Measurements from ENCODE around the gene SEPTIN5. TPM values are rescaled to one million over a fixed set of nuclear protein-coding genes. Genes with fewer than 3 reads are reported as not detected.
"Not testable (repeated sequence)": the region's sequence is repeated elsewhere in the genome, so short reads cannot be mapped to it uniquely, and the experiment has no call there.

The SEPTIN5 gene
- polyA plus RNA-seq, 12 donors: 87.7 to 138 (median 115) TPM; not detected in 1

DNA sequence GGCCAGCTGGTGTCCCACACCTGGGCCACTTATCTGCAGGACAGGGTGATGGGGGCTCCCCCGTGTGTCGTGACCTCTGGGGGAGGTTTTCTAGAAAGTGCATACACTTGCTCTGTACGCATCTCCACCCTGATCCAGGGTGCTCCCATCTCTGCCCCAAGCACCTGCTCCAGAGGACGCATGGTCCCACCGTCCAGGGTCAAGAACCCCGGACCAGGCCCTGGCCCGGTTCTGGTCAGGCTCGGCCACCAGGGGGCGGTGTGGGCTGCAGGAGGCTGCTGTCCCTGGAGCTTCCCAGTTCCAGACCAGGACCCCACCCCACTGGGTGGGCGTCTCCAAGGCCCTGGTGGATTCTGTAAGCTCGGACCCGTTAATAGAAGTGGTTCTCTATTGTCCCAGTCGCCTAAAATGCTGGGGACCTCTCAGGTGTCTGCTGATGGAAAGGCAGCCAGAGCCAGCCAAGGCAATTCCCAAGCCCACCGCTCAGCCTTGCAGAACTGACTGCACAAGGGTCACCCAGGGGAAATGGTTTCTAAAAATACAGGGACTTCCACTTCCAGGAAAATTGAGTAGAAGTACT, 34.7 kb upstream of the SEPTIN5 start:
- DNase-seq: no peak

DNA sequence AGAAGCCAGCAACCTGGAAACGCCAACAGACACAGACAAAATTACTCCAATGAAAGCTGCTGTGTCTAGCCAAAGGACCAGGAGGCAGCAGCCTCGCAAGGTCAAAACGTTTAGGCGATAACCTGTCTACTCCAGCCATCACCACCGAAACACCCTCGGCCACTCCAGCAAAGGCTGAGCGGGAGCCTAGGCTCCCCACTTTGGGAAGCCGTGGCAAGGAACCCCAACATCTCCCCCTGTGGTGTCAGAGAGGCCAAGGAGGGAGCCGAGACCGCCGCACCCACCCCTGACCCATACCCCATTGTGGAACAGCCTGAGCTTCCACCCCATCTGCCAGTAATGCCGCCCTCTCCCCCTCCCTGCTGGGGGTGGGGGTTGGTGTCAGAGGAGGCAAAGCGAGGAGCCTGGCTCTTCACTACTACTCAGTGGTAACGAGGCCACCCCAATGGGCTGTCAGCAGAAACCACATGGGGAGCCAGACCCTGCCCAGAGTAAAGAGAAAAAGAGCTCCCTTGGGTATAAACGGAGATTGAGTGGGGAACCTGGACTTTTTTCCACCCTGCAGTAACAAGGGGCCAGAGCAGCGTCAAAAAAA, 33.9 kb upstream of the SEPTIN5 start:
- DNase-seq: no peak

DNA sequence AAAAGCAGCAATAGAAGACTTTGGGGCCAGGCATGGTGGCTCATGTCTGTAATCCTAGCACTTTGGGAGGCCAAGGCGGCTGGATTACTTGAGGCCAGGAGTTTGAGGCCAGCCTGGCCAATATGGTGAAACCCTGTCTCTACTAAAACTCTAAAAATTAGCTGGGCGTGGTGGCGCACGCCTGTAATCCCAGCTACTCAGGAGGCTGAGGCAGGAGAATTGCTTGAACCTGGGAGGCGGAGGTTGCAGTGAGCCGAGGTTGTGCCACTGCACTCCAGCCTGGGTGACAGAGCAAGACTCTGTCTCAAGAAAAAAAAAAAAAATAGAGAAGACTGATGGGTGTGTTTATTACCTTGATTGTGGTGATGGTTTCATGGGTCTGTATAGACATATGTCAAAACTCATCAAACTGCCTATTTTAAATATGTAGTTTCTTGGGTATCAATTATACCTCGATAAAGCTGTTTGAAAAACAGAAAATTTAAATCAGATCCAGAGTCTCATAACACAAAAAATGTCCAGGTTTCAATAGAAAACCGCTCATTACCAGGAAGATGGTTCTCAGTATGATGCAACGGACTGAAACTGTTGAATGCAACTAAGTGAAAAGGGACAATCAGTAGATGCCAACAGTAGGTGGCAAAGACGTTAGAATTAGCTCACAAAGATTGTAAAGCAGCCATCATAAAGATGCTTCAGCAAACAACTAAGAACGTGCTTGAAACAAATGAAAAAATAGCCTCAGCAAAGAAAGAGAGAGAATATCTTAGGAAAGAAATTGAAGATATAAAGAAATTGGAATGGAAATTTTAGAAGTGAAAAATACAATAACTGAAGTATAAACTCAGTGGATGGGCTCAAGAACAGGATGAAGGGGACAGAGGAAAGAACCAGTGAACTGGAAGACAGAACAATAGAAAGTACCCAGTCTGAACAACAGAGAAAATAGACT, 33.1 kb upstream of the SEPTIN5 start:
- no peak for DNase-seq

DNA sequence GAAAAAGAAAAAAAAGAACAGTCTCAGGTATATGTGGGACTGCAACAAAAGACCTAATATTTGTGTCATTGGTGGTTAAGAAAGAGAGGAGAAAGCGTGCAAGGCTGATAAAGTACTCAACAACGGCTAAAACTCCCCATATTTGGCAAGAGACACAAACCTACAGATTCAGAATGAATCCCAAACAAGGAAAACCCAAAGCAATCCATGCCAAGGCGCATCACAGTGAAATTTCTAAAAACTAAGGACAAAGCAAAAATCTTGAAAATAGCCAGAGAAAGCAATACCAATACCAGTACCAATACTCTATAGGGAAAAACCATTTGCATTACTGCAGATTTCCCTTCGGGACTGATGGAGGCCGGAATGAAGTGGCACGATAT, 32.4 kb upstream of the SEPTIN5 start:
- no peak for DNase-seq

DNA sequence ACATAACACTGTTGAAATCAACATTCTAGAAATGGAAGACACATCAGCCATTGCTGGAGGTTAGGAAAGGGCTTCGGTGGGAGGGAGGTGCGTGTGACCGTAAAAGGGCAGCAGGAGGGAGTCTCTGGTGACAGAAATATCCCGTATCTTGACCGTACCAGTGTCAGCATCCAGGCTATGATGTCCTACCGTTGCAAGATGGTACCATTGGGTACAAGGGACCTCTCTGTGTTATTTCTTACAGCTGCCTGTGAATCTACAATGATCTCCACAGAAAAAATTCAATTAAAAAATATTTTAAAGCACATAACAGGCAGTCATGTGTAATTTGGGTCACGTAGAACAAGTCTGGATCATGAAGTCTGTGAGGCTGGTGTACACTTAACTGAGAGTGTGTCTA, 27.4 kb upstream of the SEPTIN5 start:
- no peak for DNase-seq

DNA sequence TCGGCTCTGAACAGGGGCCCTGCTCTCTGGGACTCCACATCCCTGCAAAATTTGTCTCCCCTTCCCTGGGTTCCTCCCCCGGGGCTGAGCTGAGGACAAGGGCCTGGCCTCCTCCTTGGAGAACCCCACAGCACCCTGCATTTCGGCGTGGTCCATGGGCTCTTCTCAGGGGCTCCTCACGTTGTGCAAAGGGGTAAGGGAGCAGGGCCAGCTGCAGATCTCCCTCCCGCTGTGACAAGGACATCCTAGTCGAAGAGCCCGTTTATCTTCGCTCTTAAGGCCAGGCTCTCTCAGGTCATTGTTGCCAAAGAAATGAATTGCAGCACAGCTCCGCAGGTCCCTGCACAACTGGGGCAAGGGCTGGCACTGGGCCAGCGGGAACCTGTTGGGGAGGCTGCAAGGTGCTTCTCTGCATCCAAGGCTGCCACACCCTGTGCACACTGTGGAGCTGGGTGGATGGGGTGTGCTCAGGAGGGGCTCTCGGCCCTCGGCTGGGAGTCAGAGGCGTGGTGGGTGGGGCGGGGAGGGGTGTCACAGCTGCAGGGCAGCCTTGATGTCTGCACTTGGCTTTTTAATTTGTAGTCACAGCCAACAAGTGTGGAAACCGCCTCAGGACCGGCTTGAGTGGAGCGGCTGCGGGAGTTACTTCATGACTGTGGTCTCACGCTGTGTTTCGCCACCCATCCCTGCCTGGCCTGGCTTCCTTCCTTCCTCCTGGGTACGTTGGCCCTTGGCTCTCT, 26.6 kb upstream of the SEPTIN5 start:
- no peak for DNase-seq

DNA sequence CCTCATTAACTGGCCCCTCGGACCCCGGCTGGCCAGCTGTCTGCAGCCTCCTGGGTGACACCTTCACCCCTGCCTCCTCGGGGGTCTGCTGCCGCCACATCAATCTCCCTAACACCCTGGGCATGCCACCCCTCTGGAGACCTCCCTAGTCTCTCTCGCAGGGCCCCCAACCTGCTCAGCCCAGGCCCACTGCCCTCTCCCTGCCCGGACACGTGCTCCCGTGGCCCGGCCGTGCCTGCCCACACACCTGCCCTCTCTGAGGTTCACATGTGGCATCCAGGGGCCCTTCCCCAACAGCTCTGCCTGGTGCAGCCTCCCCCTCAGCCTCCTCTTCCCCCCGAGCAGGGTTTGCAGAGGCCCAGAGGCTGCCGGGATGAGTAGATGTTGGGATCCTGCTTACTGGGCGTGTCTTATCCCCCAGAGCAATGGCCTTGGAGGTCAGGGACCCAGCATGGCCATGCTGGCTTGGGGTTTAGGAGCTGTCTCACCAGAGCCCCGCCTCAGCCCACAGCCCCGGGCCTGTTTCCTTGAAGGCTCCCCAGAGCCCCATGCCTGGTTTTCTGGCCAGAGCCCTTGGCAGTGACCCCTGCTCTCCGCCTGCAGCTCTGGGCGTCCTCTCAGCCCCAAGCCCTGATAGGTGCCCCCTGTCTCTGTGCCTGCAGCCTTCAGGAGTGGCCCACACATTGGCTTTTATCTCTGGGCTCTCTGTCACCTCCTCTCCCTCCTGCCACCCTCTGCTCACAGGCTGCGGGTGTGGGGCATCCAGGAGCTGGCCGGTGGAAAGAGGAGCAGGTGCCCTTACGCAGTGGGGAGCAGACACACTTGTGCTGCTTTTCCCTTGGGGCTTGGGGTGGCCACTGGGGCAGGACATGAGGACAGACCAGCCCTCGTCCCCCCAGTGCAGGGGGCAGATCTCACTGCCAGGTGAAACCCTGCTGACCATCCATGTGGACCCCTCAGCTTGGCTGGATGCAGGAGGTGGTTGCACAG, 25.7 kb upstream of the SEPTIN5 start:
- DNase-seq: no peak

DNA sequence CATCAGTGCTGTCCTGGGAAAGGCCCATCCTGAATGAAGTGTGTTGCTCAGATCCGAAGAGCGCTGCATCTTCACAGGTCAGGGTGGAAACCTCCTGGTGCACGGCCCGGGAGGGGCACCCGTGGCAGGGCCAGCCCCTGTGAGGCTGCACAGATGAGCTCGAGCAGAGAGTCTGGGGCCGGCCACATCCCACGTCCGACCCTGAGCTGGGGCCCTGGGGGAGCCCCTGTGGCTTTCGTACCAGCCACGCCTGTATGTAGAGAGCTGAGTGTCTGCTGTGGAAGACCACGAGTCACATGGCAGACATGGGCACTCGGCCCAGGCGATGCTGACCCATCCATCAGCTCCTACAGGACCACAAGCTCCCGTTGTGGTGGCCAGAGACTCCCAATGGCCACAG, 24.9 kb upstream of the SEPTIN5 start:
- no peak for DNase-seq

DNA sequence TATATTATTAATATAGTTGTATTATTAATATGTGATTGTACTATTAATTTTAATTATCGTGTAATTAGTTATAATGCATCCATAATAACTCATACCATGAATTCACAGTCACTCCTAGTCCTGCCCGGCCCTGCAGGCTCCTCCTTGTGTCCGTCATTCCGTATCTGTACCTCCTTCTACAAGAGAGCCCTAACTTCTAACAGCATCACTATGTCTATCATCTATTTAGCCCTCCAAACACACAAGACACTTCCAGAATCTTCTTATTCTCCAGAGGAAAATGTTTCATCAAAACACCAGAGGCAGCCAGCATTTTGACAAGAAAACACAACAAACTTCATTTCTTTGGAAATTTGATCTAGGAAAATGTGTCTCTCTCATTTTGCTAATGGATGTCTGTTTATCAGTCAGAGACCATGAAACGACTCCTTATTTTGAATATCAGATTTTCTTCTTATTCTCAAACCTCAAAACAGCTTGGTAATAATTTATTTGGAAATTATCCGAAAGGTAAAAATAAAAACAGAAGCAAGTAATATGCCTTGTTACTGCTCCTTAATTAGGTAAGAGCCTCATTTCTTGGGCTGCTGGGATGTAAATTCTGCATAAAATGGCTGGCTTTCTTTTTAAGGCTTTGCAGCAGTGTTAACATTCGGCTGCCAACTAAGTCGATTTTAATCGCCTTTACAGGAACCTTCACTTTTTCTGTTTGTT, 23.1 kb upstream of the SEPTIN5 start:
- no peak for DNase-seq

DNA sequence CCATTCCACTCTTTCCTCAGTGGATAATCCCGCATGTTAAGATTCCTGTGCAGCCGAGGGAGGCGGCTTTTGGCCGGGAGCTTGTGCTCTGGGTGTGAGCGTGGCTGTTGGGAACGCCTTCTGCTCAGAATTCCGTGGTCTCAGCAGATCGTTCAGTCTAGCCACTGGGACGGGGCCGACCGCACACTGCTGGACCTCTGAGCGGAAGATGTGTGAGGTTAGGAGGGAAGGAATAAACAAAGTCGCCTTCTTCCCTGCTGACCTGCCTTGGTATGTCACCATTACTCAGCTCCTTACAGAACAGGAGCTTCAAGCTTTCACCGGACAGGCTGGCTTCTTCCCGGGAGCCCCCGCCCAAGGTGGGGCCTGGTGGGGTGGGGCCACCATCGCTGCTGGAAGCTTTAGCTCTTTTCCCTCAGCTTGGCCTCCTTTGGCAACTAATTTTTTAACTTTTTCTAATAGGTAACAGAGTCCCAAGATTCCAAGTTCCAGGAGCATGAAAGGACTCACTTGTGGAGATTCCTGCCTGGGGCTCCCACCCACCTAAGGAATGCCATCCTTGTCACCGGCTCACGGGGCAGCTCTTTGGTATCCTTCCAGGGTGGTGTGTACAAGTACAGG, 22.5 kb upstream of the SEPTIN5 start:
- DNase-seq: peak; percentile 53

DNA sequence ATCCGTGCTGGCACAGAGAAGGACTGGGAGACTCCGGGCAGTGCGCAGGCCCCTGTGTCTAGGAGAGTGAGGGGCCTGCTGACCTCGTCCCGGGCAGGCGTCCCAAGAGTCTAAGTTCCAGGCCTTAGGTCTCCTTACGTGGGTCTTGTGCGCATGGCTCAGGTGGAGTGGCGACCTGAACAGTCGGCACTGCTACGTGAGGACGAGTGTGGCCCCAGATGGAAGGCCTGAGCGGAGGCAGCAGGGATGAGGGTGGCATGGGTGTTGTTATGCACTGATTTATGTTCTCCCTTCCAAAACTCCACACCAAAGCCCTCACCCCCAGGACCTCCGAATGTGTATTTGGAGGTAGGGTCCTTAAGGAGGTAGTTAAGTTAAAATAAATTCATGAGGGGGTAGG, 20.7 kb upstream of the SEPTIN5 start:
- no peak for DNase-seq

DNA sequence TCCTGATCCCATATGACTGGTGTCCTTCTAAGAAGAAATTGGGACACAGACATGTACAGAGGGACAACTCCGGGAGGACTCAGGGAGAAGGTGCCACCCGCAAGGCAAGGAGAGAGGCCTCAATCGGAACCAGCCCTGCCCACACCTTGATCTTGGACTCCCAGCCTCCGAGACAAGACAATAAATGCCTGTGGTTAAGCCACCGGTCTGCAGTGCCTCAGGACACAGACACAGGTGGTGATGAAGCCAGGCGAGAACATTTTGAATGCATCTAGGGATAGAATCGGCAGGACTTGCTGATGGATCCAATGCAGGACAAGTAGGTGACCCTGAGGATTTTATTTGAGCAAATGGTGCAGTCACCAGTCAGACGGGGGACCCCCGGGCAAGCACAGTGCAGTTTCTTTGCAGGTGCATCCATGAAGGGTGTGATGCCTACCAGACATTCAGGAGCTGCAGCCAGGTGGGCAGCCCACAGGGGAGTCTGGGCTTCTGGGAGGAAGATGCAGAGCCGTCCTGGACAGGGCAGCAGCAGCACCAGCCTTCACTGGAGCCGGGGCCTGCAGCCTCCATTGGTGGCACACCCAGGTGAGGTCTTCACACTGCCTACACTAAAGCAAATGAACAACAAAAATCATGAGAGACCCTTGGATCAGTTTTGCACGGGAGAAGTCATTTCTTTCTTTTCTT, 20.2 kb upstream of the SEPTIN5 start:
- DNase-seq: no peak

DNA sequence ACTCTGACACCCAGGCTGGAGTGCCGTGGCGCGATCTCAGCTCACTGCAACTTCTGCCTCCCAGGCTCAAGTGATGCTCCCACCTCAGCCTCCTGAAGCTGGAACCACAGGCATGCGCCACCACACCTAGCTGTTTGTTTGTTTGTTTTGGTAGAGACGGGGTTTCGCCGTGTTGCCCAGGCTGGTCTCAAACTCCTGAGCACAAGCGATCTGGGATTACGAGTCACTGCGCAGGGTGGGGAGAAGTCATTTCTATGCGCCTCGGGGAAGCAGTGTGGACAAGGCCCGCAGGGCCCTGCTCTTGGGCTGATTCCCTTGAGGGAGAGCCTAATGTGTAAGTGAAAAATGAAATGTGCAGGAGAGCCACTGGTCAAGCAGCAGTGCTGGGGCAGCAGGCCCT, 19.6 kb upstream of the SEPTIN5 start:
- DNase-seq: no peak

DNA sequence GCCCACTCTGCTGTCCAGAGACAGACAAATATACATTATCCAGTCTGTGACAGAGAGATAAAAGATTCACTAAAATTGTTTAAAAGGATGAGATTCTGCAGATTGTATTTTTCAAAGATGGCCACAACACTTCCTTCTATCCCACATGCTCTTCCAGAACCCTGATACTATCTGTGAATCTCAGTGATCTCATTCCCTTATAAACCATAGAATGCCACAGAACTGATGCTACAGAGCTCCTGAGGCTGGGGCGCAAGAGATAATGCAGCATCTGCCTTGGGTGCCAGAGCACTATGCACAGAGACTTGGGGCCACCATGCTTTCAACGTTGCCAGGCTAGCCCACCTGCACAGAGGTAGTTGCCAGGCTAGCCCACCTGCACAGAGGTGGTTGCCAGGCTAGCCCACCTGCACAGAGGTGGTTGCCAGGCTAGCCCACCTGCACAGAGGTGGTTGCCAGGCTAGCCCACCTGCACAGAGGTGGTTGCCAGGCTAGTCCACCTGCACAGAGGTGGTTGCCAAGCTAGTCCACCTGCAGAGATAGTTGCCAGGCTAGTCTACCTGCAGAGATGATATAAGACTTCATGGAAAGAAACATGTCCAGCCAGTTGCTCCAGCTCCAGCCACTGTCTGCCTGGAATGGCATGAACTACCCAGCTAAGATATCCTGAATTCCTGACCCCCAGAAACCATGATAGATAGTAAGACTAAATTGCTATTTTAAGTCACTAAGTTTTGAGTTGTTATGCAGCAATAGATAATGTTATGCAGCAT, 17.6 kb upstream of the SEPTIN5 start:
- DNase-seq: no peak

DNA sequence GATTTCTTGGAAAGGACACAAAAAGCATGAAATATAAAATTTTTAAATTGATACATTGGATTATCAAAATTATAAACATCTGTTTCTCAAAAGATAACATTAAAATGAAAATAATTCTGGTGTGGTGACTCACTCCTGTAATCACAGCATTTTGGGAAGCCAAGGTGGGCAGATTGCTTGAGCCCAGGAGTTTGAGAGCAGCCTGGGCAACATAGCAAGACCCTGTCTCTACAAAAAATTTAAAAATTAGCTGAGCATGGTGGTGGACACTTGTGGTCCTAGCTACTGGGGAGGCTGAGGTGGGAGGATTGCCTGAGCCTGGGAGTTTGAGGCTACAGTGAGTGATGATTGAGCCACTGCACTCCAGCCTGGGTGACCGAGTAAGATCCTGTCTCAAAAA, 16.4 kb upstream of the SEPTIN5 start:
- DNase-seq: not testable (repeated sequence)

DNA sequence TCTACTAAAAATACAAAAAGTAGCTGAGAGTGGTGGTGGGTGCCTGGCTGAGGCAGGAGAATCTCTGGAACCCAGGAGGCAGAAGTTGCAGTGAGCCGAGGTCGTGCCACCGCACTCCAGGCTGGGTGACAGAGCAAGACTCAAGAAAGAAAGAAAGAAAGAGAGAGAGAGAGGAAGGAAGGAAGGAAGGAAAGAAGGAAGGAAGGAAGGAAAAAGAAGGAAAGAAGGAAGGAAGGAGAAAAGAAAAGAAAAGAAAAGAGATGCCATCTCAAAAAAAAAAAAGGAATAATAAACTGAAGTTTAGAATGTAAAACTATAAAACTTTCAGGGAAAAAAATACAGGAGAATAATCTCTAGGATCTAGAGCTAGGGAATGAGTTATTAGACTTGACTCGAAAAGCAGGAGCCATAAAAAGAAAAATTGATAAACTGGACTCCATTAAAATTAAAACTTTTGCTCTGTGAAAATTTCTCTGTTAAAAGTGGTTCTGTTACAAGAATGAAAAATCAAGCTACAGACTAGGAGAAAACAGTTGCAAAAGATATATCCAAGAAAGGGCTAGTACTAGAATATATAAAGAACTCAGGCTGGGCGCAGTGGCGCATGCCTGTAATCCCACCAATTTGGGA, 13.4 kb upstream of the SEPTIN5 start:
- DNase-seq: no peak

DNA sequence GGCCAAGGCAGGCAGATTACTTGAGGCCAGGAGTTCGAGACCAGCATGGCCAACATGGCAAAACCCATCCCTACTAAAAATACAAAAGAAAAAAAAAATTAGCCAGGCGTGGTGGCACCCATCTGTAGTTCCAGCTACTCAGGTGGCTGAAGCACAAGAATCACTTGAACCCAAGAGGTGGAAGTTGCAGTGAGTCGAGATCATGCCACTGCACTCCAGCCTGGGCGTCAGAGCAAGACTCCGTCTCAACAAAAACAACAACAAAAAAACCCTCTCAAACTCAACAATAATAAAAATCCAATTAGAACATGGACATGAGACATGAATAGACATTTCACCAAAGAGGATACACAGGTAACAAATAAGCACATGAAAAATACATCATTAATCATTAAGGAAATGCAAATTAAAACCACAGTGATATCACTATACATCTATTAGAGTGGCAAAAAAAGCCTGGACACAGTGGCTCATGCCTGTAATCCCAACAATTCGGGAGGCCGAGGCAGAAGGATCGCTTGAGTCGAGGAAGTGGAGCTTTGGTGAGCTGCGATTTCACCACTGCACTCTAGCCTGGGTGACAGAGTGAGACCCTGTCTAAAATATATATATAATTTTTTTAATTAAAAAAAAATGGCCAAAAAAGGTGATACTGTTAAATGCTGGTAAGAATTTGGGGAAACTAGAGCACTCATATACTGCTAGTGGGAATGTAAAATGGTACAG, 12.7 kb upstream of the SEPTIN5 start:
- DNase-seq: no peak
